Activated naive CD4-positive, alpha-beta T cell treated with anti-CD3 and anti-CD28 coated beads for 36 hours (primary cell): Measurements from ENCODE around the gene SNRPN. TPM values are rescaled to one million over a fixed set of nuclear protein-coding genes. Genes with fewer than 3 reads are reported as not detected.
"Not testable (repeated sequence)": the region's sequence is repeated elsewhere in the genome, so short reads cannot be mapped to it uniquely, and the experiment has no call there.

Experiments
- CTCF ChIA-PET: fragments of 350-600 bp; sonication (Branson Sonifier 250); formaldehyde crosslinking; loops from one replicate; lab custom pipeline; 2021; ENCODE audit warnings: antibody characterized with exemption; lab: Charles Lee
- DNase-seq: peaks from one replicate; pipeline ENCODE4 v3.0.0-alpha.2; 2020
- H3K27ac Mint-ChIP-seq: one replicate; pipeline ENCODE4 v1.8.0; 2021; ENCODE audit warnings: mild to moderate bottlenecking, mixed read lengths
- H3K27me3 Mint-ChIP-seq: one replicate; pipeline ENCODE4 v1.8.0; 2021; ENCODE audit warnings: low read depth, mixed read lengths
- H3K36me3 Mint-ChIP-seq: one replicate; pipeline ENCODE4 v1.8.0; 2021; ENCODE audit warnings: low read depth, mixed read lengths
- H3K4me1 Mint-ChIP-seq: one replicate; pipeline ENCODE4 v1.8.0; 2021; ENCODE audit warnings: low read depth, mixed read lengths
- H3K4me3 Mint-ChIP-seq: one replicate; pipeline ENCODE4 v1.8.0; 2021; ENCODE audit warnings: mild to moderate bottlenecking, moderate library complexity, mixed read lengths
- H3K9me3 Mint-ChIP-seq: one replicate; pipeline ENCODE4 v1.8.0; 2021; ENCODE audit warnings: mixed read lengths
- intact Hi-C: fragments of 100-400 bp; cut with micrococcal nuclease; formaldehyde crosslinking; loops from one replicate; pipeline ENCODE4 v1.15.1; 2023
- total RNA-seq, 2 experiments: library from RNA; stranded (reverse); gene quantifications; one replicate each; pipeline ENCODE4 v1.2.3, GENCODE V29; 2021

The SNRPN gene
- total RNA-seq, 2 experiments from 2014 or later = 66.1 to 67.7 TPM

DNA sequence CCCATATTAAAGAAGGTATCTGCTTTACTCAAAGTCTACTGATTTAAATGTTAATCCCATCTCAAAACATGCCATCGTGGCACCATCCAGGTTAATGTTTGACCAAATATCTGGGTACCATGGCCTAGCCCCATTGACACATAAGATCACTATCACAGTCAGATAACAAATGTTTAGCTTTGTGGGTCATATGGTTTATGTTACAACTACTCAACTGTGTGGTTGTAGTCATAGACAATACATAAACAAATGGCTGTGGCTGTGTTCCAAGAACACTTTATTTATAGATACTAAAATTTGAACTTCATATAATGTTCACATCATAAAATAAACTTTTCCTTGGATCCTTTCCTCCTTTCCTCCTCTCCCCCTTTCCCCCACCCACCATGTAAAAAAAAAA lies 9.8 kb upstream of the SNRPN start:
- intact Hi-C loops = no loop called here
- DNase-seq = no peak
- H3K4me3 Mint-ChIP-seq = no peak overlapping the region
- H3K36me3 Mint-ChIP-seq = no peaks in the 10 kb centered on the region
- no peaks in the 10 kb centered on the region for H3K4me1 Mint-ChIP-seq
- H3K27ac Mint-ChIP-seq = no peak overlapping the region
- H3K9me3 Mint-ChIP-seq = peaks cover 7% of the 10 kb centered on the region
- H3K27me3 Mint-ChIP-seq = no peaks in the 10 kb centered on the region
- CTCF ChIA-PET = no interaction called here

GRCh38 chr15:24945711-24946110 lies 9.1 kb upstream of the SNRPN start:
- DNase-seq = no peak
- CTCF ChIA-PET = no interaction called here
- H3K4me1 Mint-ChIP-seq = no peaks in the 10 kb centered on the region
- no peak overlapping the region for H3K4me3 Mint-ChIP-seq
- intact Hi-C loops = no loop called here
- H3K9me3 Mint-ChIP-seq = peaks cover 7% of the 10 kb centered on the region
- H3K27ac Mint-ChIP-seq = no peak overlapping the region
- H3K36me3 Mint-ChIP-seq = no peaks in the 10 kb centered on the region
- H3K27me3 Mint-ChIP-seq = no peaks in the 10 kb centered on the region

DNA sequence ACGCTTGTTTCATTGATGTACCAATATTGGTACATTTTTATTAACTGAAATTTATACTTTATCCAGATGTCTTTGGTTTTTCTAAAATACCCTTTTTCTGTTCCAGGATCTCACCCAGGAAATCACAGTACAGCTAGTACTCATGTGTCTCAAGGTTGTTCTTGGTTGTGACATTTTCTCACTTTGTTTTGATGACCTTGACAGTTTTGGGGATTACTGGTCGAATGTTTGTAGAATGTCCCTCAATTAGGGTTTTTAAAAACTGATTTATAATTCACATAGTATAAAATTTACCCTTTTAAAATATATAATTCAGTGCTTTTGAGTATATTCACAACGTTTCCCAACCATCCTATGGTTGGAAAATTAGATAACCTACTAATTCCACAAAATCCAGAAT lies 6.3 kb upstream of the SNRPN start:
- CTCF ChIA-PET = no interaction called here
- DNase-seq = no peak
- intact Hi-C loops = no loop called here

GRCh38 chr15:24955531-24955921 lies 739 bp downstream of the SNRPN start:
- intact Hi-C loops = loop anchor here (2.0 kb wide), 1 partner anchor 1127 kb away; no protein-coding TSS in a partner anchor
- H3K4me3 Mint-ChIP-seq = peak overlapping the region; percentile 89
- H3K9me3 Mint-ChIP-seq = peaks cover 9% of the 10 kb centered on the region
- peak overlapping the region; percentile 95 for H3K27ac Mint-ChIP-seq
- H3K4me1 Mint-ChIP-seq = peaks cover 12% of the 10 kb centered on the region
- DNase-seq = peak; percentile 9
- no peaks in the 10 kb centered on the region for H3K27me3 Mint-ChIP-seq
- CTCF ChIA-PET = no interaction called here
- H3K36me3 Mint-ChIP-seq = peaks cover 18% of the 10 kb centered on the region

More for the DNA sequence above, 6.3 kb upstream of the SNRPN start:
- no peaks in the 10 kb centered on the region for H3K27me3 Mint-ChIP-seq
- H3K9me3 Mint-ChIP-seq = no peaks in the 10 kb centered on the region
- H3K4me3 Mint-ChIP-seq = no peak overlapping the region
- no peaks in the 10 kb centered on the region for H3K4me1 Mint-ChIP-seq
- H3K36me3 Mint-ChIP-seq = no peaks in the 10 kb centered on the region
- H3K27ac Mint-ChIP-seq = no peak overlapping the region

DNA sequence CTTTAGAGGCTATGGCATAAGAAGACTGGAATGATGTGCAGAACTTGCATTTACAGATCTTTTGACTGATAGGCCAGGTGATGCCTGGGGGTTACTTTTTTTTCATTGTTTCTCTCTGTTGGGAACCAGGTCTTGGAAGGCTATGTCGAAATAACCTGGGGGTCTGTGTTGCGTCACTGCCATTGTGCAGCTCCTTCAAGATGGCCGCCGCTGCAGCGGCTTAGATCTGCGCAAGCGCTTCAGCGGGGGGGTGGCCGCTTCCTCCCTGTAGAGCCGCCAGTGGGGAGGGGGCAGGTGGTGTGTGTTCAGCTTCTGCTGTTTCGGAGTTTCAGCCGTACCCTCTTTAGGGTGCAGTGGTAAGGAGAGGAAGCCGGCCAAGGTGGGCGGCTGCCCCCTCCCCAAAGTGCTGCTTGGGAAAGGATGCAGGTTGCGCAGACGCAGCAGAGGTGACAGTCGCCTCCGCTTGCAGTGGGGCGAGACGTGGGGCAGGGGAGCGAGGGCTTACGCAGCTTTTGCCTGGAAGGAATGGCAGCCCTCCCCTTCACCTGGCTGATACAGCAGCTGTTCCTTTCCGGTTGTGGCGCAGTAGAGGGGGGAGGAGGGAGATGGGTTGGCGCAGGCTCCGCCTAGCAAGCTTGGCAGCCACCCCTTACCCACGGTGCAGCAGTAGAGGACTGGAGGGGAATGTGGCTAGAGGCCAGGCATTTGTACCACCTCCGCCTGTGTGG lies 1.5 kb downstream of the SNRPN start:
- Mint-ChIP-seq H3K36me3 (peaks cover 21% of the 10 kb centered on the region), H3K27me3 (no peaks in the 10 kb centered on the region), H3K4me3 (peak overlapping the region; percentile 89), H3K27ac (peak overlapping the region; percentile 95), H3K4me1 (peaks cover 12% of the 10 kb centered on the region), H3K9me3 (peaks cover 10% of the 10 kb centered on the region)
- intact Hi-C loops = loop anchor here (1.0 kb wide), 2 partner anchors 183 to 483 kb away; partner anchors contain the start of gene UBE3A
- CTCF ChIA-PET = interaction anchor here (0.6 kb wide), 1 partner anchor 484 kb away, joined by 3 read pairs; no protein-coding TSS in a partner anchor
- DNase-seq = peak; percentile 78

GRCh38 chr15:24957691-24958090 lies 2.9 kb downstream of the SNRPN start:
- H3K4me1 Mint-ChIP-seq = peaks cover 12% of the 10 kb centered on the region
- H3K27ac Mint-ChIP-seq = peak overlapping the region; percentile 61
- no peaks in the 10 kb centered on the region for H3K27me3 Mint-ChIP-seq
- H3K36me3 Mint-ChIP-seq = peaks cover 26% of the 10 kb centered on the region
- H3K4me3 Mint-ChIP-seq = no peak overlapping the region
- no peak for DNase-seq
- peaks cover 11% of the 10 kb centered on the region for H3K9me3 Mint-ChIP-seq
- intact Hi-C loops = no loop called here
- CTCF ChIA-PET = interaction anchor here (0.6 kb wide), 1 partner anchor 344 kb away, joined by 3 read pairs; no protein-coding TSS in a partner anchor

DNA sequence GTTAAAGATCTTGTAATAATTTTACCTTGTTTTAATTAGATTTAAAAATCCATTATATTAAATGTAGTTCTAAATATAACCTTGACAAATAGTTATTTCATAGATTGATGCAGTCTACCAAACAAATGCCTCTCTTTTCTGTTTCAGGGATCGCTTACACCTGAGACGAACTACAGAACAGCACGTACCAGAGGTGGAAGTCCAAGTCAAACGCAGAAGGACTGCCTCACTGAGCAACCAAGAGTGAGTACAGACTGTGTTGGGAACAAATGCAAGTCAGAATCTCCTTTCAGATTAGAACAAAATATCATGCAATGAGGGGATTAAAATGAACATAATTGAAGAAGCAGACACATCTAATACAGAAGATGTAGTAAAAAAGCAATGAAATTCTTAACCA lies 7.2 kb downstream of the SNRPN start:
- Mint-ChIP-seq H3K4me1 (peaks cover 10% of the 10 kb centered on the region), H3K4me3 (no peak overlapping the region), H3K36me3 (peaks cover 63% of the 10 kb centered on the region), H3K27me3 (no peaks in the 10 kb centered on the region), H3K9me3 (peaks cover 22% of the 10 kb centered on the region), H3K27ac (no peak overlapping the region)
- CTCF ChIA-PET = no interaction called here
- DNase-seq = no peak
- intact Hi-C loops = no loop called here

DNA sequence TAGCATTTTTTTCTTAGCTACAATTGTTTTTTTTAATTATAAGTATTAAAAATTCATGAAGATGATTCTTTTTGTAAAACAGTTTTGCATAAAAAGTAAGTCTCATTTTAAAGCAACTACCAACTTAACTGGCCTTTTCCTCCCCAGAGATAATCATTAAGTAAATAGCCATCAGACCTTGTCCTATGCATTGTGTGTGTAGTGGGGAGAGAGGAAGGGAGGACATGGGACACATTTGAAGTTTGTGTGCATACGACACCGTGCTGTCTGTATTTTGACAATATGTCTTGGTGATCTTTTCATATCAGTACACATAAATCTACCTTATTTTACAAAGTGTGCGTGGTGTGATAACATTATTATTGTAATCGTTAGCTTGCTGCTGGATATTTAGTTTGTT lies 8.1 kb downstream of the SNRPN start:
- Mint-ChIP-seq H3K4me3 (no peak overlapping the region), H3K36me3 (peaks cover 70% of the 10 kb centered on the region), H3K27ac (no peak overlapping the region), H3K27me3 (no peaks in the 10 kb centered on the region), H3K9me3 (peaks cover 25% of the 10 kb centered on the region), H3K4me1 (peaks cover 5% of the 10 kb centered on the region)
- intact Hi-C loops = no loop called here
- CTCF ChIA-PET = no interaction called here
- DNase-seq = no peak

GRCh38 chr15:24966364-24967103 lies 11.7 kb downstream of the SNRPN start:
- Mint-ChIP-seq H3K27ac (no peak overlapping the region), H3K27me3 (no peaks in the 10 kb centered on the region), H3K36me3 (peaks cover 74% of the 10 kb centered on the region), H3K9me3 (peaks cover 18% of the 10 kb centered on the region), H3K4me1 (no peaks in the 10 kb centered on the region), H3K4me3 (no peak overlapping the region)
- no peak for DNase-seq
- intact Hi-C loops = no loop called here
- CTCF ChIA-PET = no interaction called here

DNA sequence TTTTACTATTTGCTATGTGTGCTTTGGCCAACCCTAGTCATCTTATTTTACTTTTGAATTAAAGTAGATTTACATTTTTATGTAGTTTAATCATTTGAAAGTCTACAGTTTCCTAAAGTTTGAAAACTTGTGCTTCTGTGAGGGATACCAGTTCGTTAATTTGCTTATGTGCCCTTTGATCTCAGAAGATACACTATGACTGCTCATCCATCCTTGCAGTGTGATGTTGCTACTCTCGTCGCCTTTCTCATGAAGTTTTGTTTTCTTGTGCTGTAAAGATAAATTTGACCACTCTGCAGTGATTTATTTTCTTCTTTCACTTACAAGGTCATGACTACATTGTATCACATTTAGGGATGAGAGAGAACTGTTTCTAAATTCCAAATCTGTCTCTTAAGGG lies 16.3 kb downstream of the SNRPN start:
- intact Hi-C loops = no loop called here
- H3K4me1 Mint-ChIP-seq = no peaks in the 10 kb centered on the region
- DNase-seq = no peak
- H3K4me3 Mint-ChIP-seq = no peak overlapping the region
- peaks cover 30% of the 10 kb centered on the region for H3K9me3 Mint-ChIP-seq
- H3K36me3 Mint-ChIP-seq = peaks cover 78% of the 10 kb centered on the region
- H3K27ac Mint-ChIP-seq = no peak overlapping the region
- no peaks in the 10 kb centered on the region for H3K27me3 Mint-ChIP-seq
- CTCF ChIA-PET = no interaction called here

DNA sequence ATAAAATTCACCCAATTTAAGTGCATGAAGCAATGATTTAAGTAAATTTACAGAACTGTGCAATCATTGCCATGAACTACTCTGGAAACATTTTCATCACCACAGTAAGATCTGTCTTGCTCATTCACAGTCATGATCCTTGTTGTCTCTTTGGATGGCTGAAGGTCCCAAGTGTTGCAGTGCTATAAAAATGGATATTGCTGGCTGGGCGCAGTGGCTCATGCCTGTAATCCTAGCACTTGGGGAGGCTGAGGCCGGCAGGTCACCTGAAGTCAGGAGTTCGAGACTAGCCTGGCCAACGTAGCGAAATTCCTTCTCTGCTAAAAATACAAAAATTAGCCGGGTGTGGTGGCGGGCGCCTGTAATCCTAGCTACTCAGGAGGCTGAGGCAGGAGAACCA lies 17.0 kb downstream of the SNRPN start:
- Mint-ChIP-seq H3K4me1 (no peaks in the 10 kb centered on the region), H3K27me3 (no peaks in the 10 kb centered on the region), H3K36me3 (peaks cover 78% of the 10 kb centered on the region), H3K27ac (no peak overlapping the region), H3K9me3 (peaks cover 32% of the 10 kb centered on the region), H3K4me3 (no peak overlapping the region)
- CTCF ChIA-PET = no interaction called here
- no peak for DNase-seq
- intact Hi-C loops = no loop called here

- DNase-seq, CTCF ChIA-PET, H3K27ac Mint-ChIP-seq, H3K4me3 Mint-ChIP-seq, intact Hi-C loops, H3K27me3 Mint-ChIP-seq, H3K4me1 Mint-ChIP-seq: not testable (repeated sequence)
- H3K36me3 Mint-ChIP-seq = peaks cover 80% of the 10 kb centered on the region
- H3K9me3 Mint-ChIP-seq = peaks cover 32% of the 10 kb centered on the region
Measured at GRCh38 chr15:24972707-24973106, 17.9 kb downstream of the SNRPN start.

DNA sequence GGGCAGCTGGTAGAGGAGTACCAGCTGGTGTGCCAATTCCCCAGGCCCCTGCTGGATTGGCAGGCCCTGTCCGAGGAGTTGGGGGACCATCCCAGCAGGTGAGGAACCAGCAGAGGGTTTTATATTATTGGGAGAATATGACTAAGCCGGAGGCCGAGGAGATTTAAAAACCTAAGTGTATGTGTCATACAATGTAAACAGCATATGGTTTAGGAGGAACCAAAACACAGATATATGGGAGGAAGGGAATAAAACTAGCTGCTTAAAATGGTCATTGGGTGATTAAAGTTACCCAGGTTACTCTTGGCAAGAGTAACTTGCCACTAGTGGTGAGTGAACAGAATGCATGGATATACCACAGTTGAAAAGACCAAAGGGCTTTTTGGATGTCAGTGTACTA lies 22.1 kb downstream of the SNRPN start:
- peaks cover 44% of the 10 kb centered on the region for H3K9me3 Mint-ChIP-seq
- no peaks in the 10 kb centered on the region for H3K4me1 Mint-ChIP-seq
- CTCF ChIA-PET = no interaction called here
- no peak overlapping the region for H3K27ac Mint-ChIP-seq
- no peak for DNase-seq
- intact Hi-C loops = no loop called here
- no peak overlapping the region for H3K4me3 Mint-ChIP-seq
- no peaks in the 10 kb centered on the region for H3K27me3 Mint-ChIP-seq
- H3K36me3 Mint-ChIP-seq = peaks cover 88% of the 10 kb centered on the region
